HFF-Myc (cell line): ENCODE measurements around the gene PDE4D.
"Not testable (repeated sequence)": the region's sequence is repeated elsewhere in the genome, so short reads cannot be mapped to it uniquely, and the experiment has no call there.

ENCODE experiments used
- DNase-seq: peaks from one replicate; pipeline ENCODE4 v3.0.0-alpha.2; 2011; ENCODE audit warnings: low read depth; ENCODE audit errors: extremely low read depth
- H3K4me3 ChIP-seq: replicated peaks from 2 replicates; pipeline ENCODE4 v1.5.1; 2011; ENCODE audit warnings: low read depth, mild to moderate bottlenecking, control low read depth, low read length
- TF ChIP-seq, protein P1 (sequence below): IDR thresholded peaks from 2 replicates; pipeline ENCODE4 v1.5.1; 2012; ENCODE audit warnings: mild to moderate bottlenecking, low read depth, low read length, control low read depth; ENCODE audit errors: missing control alignments

Gene PDE4D

DNA sequence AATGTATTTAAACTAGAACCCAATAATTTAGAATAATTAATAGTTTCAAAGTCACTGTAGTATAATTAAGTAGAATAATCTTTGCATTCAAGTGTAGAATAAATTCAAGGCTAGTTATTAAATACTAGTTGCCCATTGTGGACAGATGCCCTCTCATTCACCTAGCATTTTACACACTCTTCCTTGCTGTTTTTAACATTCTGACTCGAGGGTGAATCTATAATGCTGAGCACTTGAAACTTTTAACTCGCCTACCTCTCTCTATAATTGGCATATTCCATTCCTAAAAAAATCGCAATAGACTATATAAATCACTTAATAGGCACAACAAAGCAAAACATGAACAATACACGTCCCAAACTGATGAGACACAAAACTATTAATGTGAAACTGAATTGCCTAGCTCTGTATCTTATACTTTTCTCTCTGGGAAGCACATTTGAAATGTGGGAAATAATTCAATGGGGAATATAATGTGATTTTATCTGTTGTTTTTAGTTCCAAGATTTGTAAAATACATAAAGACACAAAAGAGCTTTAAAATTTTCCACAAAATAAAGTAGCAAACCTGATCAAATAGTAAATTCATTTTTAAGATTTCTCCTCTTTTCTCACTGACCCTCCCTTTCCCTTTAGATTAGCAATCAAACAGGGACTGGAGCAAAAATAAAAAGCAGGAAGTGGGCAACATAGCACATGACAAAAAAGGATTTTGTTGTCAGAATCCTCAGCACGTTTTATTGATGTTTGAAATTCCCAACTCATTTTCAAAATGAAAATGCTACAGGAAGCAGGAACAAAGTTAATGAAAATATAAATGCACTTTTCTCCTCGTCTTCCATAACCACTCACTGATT, 295.6 kb downstream of the PDE4D start:
- TF ChIP-seq, protein P1, sequence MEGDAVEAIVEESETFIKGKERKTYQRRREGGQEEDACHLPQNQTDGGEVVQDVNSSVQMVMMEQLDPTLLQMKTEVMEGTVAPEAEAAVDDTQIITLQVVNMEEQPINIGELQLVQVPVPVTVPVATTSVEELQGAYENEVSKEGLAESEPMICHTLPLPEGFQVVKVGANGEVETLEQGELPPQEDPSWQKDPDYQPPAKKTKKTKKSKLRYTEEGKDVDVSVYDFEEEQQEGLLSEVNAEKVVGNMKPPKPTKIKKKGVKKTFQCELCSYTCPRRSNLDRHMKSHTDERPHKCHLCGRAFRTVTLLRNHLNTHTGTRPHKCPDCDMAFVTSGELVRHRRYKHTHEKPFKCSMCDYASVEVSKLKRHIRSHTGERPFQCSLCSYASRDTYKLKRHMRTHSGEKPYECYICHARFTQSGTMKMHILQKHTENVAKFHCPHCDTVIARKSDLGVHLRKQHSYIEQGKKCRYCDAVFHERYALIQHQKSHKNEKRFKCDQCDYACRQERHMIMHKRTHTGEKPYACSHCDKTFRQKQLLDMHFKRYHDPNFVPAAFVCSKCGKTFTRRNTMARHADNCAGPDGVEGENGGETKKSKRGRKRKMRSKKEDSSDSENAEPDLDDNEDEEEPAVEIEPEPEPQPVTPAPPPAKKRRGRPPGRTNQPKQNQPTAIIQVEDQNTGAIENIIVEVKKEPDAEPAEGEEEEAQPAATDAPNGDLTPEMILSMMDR = no peak
- DNase-seq = no peak
- H3K4me3 ChIP-seq = no peak overlapping the region; the same call in 1 of the 2 replicates

DNA sequence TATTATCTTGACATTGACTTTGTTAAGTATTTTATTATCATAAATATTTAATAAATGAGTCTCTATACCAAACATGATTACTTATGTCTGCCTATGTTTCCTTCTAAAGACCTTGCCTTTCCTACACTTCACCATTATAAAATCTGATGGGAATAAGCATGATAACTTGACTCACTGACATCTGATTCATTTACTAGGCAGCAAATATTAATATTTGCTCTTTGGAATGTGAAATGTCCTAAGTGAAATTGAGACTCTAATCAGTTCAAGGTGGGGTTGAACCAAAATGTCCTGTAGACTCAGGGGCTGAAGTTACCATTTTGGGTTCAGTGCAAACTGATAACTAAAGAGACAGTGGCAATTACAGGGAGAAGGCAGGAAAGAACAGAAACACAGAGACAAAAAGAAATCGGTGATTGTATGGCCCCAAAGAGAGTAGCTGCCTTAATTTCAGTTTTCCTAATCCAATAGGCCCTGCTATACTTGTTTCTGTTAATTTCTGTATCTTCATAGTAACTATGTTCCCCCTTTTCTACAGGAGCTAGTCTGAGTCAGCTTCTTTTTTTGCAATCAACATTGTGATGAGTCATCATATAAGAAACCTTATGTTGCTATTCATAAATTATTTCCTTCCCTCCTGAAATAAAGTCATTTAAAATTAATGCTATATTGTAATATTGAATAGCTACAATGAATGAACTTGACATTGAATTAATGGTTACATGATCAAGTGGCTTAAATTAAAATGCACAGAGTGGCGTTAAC, 296.8 kb downstream of the PDE4D start:
- TF ChIP-seq, protein P1 = no peak
- no peak for DNase-seq

DNA sequence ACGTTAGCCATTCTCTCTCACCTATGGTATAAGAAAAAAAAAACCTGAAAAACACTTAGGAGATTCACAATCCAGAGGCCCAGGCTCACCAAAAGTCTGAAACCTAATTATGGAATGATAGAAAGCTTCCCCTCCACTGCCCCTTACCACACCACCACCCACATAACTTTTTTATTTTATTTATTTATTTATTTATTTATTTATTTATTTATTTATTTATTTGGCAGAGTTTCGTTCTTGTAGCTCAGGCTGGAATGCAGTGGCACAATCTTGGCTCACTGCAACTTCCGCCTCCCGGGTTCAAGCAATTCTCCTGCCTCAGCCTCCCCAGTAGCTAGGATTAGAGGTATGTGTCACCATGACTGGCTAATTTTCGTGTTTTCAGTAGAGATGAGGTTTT, 299.4 kb downstream of the PDE4D start:
- not testable (repeated sequence) for DNase-seq, H3K4me3 ChIP-seq

More for the DNA sequence above, 296.8 kb downstream of the PDE4D start:
- no peak overlapping the region for H3K4me3 ChIP-seq

DNA sequence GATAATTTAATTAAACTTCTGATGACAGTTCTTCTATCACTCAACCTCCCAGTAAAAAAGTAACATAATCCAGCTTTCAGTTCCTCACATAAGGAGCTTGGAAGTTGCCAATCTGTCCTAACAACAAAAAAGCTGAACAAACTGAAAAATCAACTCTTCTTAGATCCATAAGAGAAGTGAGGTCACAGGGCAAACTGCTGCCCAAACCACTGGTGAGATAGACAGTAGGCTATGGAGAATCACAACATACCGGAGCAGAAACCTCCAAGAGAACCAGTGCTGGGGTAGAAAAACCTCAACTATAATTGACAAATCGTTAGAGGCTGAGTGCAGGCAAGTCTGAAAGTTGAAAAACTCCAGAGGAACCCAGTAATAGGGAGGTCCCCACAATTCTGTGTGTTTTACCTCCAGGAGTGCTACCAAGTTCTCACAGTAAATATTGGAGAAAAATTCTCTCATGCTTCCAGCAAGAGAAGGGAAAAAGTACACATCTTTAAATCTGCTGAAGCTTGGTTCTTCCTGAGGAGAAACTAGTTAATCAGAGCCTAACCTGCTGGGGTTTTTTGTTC, 300.0 kb downstream of the PDE4D start:
- no peak for DNase-seq
- H3K4me3 ChIP-seq = no peak overlapping the region
- TF ChIP-seq, protein P1 = no peak

DNA sequence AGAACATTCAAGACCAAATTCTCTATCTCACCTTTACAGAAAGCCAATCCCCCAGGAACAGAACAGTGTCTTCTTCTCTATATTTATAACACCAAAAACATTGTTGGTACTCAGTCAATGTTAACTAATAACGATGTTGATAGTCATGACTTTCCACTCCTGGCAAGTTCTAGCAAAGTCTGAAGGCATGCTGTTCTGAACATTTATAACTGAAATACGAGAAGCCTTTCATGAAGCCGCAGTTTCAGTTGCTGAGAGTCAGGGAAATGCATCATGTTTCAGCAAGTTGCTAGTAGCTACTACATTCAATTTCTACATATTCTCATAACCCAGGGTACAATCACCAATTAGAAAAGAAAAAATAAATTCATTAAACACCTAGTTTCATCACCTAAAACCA, 301.4 kb downstream of the PDE4D start:
- H3K4me3 ChIP-seq = no peak overlapping the region
- TF ChIP-seq, protein P1 = no peak
- DNase-seq = no peak

DNA sequence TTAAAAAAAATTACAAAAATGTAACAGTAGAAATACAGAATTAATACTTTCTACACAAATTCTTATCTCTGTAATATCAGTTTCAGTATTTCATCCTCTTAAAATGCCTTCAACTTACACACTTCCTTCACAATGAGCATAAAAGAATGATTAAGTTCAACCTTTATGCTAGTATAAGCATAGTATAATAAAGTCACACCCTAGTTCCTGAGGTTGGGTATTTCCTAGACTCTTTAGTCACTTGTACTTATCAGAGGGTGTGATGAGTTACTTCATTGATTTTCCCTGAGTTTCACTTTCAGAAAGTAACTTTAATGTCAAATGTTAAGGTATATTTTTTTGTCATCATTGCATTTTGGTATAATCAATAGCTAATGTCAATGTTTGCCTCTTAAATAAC, 302.4 kb downstream of the PDE4D start:
- TF ChIP-seq, protein P1 = no peak
- no peak for DNase-seq
- no peak overlapping the region for H3K4me3 ChIP-seq

DNA sequence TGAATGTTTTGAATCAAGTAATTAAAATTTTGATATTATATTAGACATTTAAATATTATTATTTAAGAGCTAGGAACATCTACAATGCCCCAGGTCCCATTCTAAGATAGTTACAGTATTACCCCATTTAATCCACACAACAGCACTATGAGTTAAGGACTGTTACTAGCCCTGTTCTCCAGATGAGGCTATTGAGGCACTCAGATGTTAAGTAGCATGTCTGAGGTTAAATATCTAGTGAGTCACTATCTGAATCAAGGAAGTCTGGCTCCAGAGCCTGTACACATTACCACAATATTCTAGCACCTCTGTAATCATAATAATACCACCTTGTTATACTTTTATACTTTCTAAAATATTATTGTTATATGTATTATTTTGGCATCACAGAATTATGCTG, 304.6 kb downstream of the PDE4D start:
- H3K4me3 ChIP-seq = no peak overlapping the region
- TF ChIP-seq, protein P1 = no peak
- DNase-seq = no peak
